GM21825 (cell line): ENCODE data around the gene BUD31.

Experiments used
- ATAC-seq: cut with Tn5 transposase; IDR thresholded peaks from one replicate; pipeline ENCODE4 v1.9.1; 2021; ENCODE audit warnings: mild to moderate bottlenecking, moderate library complexity; ENCODE audit not compliant: unreplicated experiment

Gene BUD31

GRCh38 chr7:99461221-99461620 lies 52.5 kb downstream of the BUD31 start:
- ATAC-seq: no peak

- ATAC-seq: no peak
These were observed 56.6 kb downstream of the BUD31 start for GRCh38 chr7:99465421-99465768.

- no peak for ATAC-seq
These were observed 59.7 kb downstream of the BUD31 start for GRCh38 chr7:99468336-99468918.
